Measurements from ENCODE around the gene AMOTL2.

Gene AMOTL2

GRCh38 chr3:134378818-134379217 lies 4.6 kb upstream of the AMOTL2 start:
- no peak for DNase-seq (ENCODE audit: low spot score)

DNA sequence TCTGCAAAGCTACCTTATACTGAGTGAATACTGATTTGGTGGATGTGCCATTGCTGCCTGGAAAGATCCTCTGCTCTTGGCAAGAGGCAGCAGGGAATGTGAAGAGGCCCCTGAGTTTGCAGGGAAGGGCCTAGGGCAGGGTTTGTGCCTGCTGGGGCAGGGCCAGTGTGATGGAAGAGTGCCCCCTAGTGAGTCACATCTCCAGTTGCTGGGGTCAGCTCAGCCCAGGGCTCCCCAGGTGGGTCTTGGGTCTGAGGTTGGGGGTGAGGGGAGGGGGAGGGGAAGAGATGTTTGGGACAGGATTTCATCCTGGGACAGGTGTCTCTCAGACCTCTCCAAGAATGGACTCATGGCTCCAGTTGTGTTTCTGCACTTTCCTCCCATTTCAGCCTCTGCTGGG lies 4.1 kb upstream of the AMOTL2 start:
- no peak for DNase-seq (ENCODE audit: low spot score)

- no peak for DNase-seq (ENCODE audit: low spot score)
Measured at GRCh38 chr3:134377896-134378295, 3.6 kb upstream of the AMOTL2 start.

GRCh38 chr3:134376786-134377426 lies 2.7 kb upstream of the AMOTL2 start:
- DNase-seq (ENCODE audit: low spot score), result no peak

GRCh38 chr3:134376385-134376765 lies 2.1 kb upstream of the AMOTL2 start:
- no peak for DNase-seq (ENCODE audit: low spot score)

GRCh38 chr3:134375582-134376384 lies 1.5 kb upstream of the AMOTL2 start:
- no peak for DNase-seq (ENCODE audit: low spot score)

GRCh38 chr3:134374791-134375581 lies 739 bp upstream of the AMOTL2 start:
- DNase-seq (ENCODE audit: low spot score), result no peak

DNA sequence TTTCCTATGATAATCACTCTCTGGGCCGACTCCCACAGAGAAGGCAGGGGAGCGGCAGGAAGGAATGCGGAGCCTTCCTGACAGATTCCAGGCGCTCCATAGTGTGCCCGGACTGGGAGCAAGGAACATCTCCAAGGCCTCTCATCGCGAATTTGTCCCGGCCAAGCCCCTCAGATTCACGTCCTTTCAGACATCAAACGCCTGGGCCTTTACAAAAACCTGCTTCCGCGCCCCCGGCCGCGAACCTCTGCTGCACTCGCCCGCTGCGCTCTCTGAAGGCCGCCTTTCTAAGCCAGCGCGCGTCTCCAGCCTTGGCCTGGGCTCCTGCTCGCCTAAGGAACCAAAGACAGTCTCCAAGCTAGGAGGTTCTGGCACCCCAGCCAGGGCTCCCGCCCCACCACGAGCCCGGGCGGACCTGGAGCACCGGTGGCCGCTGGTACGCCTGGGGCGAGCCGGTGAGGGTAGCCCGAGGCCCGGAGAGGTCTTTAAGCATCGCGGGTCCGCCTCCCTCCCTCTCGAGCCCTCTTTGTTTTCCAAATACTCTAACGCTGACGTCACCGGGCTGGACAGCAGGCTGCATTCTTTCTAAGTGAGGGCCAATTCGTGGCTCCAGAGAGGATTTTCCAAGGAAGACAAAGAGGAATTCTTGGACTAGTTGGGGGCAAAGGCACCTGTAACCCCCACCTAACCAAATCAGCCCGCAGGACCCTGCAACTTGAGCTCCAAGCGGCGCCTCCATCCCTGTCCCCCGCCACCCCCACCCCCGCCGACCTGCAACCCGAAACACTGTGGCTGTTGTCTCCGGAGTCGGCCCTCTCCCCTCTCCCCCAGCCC lies 759 bp downstream of the AMOTL2 start:
- peak; percentile 72 for DNase-seq (ENCODE audit: low spot score)

- no peak for DNase-seq (ENCODE audit: low spot score)
Measured at GRCh38 chr3:134372396-134373270, 1.6 kb downstream of the AMOTL2 start.

GRCh38 chr3:134371542-134372324 lies 2.5 kb downstream of the AMOTL2 start:
- DNase-seq (ENCODE audit: low spot score), result no peak

- no peak for DNase-seq (ENCODE audit: low spot score)
Measured at GRCh38 chr3:134370611-134371531, 3.4 kb downstream of the AMOTL2 start.

DNA sequence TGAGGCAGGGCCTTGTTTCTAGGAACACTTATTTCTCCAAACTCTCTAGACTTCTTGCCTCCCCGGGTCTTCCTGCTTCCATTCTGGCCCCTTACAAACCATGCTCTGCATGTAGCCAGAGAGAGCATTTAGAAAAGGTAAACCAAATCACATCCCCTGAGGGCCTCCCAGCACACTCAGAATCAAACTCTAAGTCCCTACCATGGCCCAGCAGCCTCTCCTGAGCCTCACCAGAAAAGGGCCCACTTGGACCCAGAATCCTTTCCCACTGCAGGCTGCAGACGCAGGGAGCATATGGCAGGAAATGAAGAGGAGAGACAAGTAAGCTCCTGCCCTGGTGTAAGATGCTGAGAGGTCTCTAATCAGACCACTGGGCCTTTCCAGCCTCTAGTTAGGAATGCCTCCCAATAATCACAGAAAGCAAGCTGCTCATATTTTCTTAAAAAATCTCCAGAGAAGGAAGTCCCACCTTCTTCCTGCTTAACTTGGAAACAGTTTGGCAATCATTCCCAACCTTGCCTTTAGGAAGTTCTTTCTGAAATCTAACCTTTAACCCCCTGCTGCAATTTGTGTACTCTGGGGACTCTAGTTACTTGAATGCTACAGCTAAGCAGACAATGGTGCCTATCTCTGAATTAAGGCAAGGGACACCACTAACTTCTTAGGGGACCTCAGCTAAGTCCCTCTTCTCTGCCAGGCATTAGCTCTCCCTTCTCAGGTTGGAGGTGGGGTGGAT lies 4.2 kb downstream of the AMOTL2 start:
- no peak for DNase-seq (ENCODE audit: low spot score)

DNA sequence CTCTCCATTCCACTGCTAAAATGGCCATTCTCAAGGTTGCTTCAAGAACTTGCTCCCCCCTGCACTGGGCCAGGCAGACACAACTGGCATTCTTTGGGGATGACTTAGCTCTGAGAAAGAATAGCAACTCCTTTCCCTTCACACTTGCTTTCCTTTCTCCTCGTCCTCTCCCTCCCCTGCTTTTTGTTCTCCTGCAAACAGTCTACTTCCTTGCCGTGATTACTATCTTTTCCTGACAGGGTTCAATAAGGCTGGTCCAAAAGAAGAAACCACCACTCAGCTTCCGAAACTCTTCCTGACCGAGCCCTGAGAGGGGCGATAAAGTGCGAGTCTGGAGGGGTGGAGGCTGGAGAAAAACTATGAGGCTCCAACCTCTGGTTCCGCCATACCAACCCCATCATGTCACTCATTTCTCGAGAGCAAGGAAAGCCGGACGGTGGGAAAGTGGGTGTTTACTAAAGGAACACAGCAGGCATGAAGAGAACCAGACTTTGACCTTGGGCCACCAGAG lies 5.0 kb downstream of the AMOTL2 start:
- no peak for DNase-seq (ENCODE audit: low spot score)

GRCh38 chr3:134368751-134369105 lies 5.5 kb downstream of the AMOTL2 start:
- DNase-seq (ENCODE audit: low spot score), result no peak

GRCh38 chr3:134367869-134368750 lies 6.1 kb downstream of the AMOTL2 start:
- DNase-seq (ENCODE audit: low spot score), result no peak

GRCh38 chr3:134366928-134367811 lies 7.1 kb downstream of the AMOTL2 start:
- DNase-seq (ENCODE audit: low spot score), result no peak

Measured in D341Med (cell line).